Measurements from ENCODE around the gene SLC35E1.

SLC35E1 gene

GRCh38 chr19:16598848-16599247, 26.6 kb upstream of the SLC35E1 start:
- DNase-seq (ENCODE audit: low spot score) (no peak), FAIRE-seq (no peak)

DNA sequence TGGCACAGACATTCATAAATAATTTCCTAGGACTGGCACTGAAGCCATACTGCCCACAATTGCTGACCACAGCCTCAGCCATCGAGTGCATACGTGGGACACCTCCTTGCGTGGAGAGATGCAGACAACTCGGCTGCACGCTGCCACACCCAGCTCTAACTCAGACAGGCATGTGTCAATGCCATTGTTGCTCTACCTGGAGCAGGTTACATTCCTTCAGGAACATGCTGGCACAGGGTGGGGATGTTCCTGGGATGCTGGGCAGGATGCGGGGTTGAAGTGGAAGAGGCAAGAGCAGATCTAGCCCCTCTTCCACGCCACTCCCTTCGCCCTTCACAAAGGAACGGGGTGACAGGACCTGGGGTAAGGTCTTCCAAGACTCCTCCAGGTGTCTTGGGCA, 24.2 kb upstream of the SLC35E1 start:
- no peak for FAIRE-seq
- DNase-seq (ENCODE audit: low spot score), result no peak

- DNase-seq (ENCODE audit: low spot score) (no peak), FAIRE-seq (no peak)
Observed at GRCh38 chr19:16595097-16595496, 22.9 kb upstream of the SLC35E1 start.

- FAIRE-seq (no peak), DNase-seq (ENCODE audit: low spot score) (no peak)
Observed at GRCh38 chr19:16594681-16595091, 22.5 kb upstream of the SLC35E1 start.

- DNase-seq (ENCODE audit: low spot score) (no peak), FAIRE-seq (no peak)
Observed at GRCh38 chr19:16594131-16594586, 21.9 kb upstream of the SLC35E1 start.

DNA sequence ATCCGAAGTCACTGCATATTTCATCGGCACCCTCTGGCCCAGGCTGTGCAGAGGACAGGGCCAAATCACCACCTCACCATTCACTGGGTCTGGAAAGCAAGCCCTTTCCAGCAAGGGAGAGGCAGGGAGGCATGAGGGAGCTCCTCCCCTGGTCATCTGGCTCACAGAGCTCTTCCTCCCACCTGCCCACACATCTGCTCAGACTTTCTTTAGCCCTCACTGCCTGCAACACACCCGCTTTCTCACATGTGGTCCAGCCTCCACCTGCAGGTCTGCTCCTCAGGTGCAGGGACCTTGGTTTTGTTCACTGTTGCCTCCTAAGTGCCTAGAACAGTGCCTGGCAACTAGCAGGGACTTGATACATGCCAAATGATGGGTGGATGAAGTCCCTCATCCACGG, 21.0 kb upstream of the SLC35E1 start:
- FAIRE-seq, result no peak

GRCh38 chr19:16591803-16592556, 19.8 kb upstream of the SLC35E1 start:
- no peak for FAIRE-seq

More for the DNA sequence above, 21.0 kb upstream of the SLC35E1 start:
- no peak for DNase-seq (ENCODE audit: low spot score)

DNA sequence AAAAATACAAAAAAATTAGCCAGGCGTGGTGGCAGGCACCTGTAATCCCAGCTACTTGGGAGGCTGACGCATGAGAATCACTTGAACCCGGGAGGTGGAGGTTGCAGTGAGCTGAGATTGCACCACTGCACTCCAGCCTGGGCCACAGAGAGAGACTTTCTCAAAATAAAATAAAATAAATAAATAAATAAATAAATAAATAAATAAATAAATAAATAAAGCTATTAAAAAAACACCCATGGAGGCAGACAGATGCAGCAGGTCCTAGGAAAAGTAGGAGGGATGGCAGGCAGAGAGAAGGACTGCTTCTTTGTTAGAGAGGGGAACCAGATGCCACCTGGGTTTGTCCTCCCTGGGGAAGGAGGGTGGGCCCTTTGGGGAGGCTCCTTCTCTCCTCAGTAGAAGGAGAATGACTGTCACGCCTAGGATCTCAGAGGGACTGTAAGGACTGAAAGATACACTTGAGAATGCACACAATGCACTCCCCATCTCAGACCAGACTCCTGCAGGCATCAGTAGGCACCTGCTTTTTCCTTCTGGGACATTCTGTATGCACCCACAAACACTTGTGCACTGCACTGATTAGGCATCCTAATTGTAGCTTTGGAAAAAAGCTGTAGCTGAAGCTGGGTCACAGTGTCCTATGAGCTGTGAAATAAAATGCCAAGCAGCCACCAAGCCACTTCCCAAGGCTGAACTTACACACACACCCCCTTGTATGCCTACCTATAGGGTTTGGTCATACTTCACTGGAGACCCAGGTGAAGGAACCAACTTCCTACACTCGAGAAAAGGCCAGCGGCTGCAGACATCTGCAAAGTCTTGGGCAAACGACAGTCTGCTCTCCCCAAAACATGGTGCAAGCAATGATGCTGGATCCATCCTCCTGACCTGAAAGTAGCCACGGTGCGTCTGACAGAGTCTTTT, 18.9 kb upstream of the SLC35E1 start:
- FAIRE-seq (no peak), DNase-seq (ENCODE audit: low spot score) (no peak)

More at GRCh38 chr19:16591803-16592556, 19.8 kb upstream of the SLC35E1 start:
- DNase-seq (ENCODE audit: low spot score), result no peak

GRCh38 chr19:16589917-16590316, 17.7 kb upstream of the SLC35E1 start:
- no peak for DNase-seq (ENCODE audit: low spot score)
- no peak for FAIRE-seq

GRCh38 chr19:16588824-16589577, 16.8 kb upstream of the SLC35E1 start:
- DNase-seq (ENCODE audit: low spot score), result no peak
- FAIRE-seq, result no peak

- FAIRE-seq (no peak), DNase-seq (ENCODE audit: low spot score) (no peak)
Observed at GRCh38 chr19:16587833-16588823, 15.9 kb upstream of the SLC35E1 start.

GRCh38 chr19:16586991-16587832, 15.0 kb upstream of the SLC35E1 start:
- FAIRE-seq (no peak), DNase-seq (ENCODE audit: low spot score) (no peak)

DNA sequence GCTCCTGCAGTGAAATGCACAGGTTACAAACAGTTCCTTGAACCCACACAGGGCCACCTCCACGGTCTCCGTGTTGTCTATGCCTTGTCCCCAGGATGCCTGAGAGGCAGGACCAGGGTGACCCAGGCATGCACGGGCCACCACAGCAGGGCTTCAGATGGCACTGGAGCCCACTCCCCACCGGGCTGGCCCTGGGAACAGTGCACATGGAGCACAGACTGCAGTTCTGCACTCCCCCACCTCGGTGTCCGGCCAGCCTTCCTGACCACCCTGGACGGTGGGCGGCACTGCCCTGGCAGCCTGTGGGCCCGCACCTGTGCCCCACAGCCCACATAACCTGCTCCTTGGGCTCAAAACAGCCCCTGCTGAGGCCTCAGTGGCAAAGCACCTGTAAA, 14.3 kb upstream of the SLC35E1 start:
- FAIRE-seq, result no peak
- no peak for DNase-seq (ENCODE audit: low spot score)

DNA sequence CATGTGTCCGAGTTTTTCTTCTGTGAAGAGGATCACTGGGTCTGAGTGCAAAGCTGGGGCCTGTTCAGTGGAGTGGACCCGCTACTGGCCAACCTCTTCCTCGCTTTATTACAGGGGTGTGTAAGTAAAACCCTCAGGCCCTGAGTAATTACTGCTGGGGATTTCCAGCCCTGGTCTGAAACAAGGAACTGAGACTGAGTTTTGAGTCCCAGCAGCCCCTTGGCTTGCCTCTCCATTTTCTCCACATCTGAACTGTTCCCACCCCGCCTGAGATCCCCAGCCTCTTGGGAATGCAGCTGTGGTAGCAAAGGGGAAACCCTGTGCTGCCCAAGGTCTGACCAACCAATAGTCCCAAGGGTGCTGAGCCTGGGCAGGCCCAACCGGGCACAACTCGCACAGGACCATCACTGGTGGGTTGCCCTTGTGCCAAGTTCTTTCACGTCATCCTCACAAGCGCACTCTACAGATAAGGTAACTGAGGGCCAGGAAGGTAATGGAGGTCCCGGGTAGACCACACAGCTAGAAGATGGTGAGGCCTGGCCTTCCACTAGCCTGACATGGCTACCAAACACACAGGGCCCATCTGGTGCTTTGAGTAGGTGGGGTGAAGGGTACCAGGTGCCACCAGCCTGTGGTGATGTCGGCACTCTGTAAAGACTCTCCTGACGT, 13.7 kb upstream of the SLC35E1 start:
- FAIRE-seq, result no peak

DNA sequence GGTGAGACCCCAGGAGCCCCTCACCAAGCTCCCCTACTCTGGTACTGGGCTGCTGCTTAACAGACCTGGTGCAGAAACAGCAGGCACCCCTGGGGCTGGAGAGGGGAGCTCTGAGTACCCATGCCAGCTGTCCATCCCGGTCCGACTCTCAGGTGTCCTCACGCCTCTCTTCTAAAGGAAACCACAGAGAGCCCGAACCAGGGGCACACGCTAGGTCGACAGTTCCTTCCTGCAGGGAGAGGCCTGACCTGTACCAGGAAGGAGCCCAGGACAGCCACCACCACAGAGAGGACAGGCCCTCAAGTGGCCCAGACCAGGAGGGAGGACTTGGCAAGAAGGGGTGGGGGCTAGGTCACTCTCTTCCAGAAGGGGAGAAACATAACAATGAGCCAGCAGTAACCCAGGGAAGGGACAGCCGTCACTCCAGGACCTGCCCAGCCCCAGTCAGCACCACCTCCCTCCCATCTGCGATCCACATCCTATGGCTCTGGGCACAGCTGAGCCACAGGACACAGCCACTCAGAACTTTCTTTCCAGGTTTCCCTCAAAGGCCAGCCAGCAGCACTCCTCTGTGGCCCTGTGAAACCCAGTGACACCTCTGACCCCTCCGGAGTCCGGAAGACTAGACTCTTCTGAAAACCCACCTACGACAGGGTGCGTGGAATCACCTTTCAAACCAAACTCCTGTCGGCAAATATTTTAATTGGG, 13.0 kb upstream of the SLC35E1 start:
- no peak for DNase-seq (ENCODE audit: low spot score)
- FAIRE-seq, result no peak

More for the DNA sequence above, 13.7 kb upstream of the SLC35E1 start:
- DNase-seq (ENCODE audit: low spot score), result no peak

DNA sequence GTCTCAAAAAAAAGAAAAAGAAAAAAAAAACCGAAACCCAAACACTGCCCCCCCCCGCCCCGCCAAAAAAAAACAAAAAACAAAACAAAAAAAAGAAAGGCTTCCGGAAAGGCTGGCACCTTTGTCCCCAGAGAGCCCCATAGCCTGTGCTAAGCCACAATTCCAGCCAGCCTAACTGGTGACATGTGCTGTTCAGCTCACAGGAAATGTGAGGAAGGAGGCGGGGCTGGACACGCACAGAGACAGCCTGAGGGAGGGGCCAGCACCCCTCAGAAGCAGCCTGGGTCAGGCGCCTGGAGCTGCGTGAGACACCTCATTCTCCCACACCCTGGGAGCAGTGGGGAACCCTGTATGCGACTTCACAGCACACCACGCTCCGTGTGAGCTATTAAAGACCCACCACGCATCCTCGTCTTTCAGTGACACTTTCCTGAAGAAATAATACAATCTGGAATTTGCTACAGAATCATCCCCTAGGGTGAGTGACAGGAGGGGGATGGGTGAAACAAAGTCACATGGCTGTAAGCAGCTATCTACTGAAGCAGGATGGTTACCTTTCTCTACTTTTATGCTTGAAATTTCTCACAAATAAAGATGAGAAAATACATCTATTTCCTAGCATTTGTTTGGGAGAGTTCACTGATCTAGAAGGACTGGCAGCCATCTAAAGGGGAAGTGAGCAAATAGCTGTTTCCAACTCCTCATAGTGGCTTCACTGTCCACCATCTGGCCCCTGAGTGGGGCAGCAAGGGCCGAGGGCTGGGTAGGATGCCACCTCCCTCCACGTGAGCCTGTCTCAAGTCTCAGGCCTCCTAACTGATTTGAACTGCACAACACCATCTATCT, 12.3 kb upstream of the SLC35E1 start:
- DNase-seq (ENCODE audit: low spot score) (peak; percentile 53), FAIRE-seq (no peak)

All from urothelium cell line (cell line).